BLaER1 (cell line): ENCODE results near the gene MMP2.

Source experiments
- H3K27ac ChIP-seq: shearing (Covaris generic); formaldehyde crosslinking; 2 replicates; pipeline ENCODE4 v1.8.1; 2022
- H3K27me3 ChIP-seq: shearing (Covaris generic); formaldehyde crosslinking; 2 replicates; pipeline ENCODE4 v1.8.1; 2022
- H3K36me3 ChIP-seq: shearing (Covaris generic); formaldehyde crosslinking; 2 replicates; pipeline ENCODE4 v1.8.1; 2022
- H3K4me1 ChIP-seq: shearing (Covaris generic); formaldehyde crosslinking; 2 replicates; pipeline ENCODE4 v1.8.1; 2022
- H3K4me2 ChIP-seq: shearing (Covaris generic); formaldehyde crosslinking; 2 replicates; pipeline ENCODE4 v1.8.1; 2022
- H3K4me3 ChIP-seq: shearing (Covaris generic); formaldehyde crosslinking; 2 replicates; pipeline ENCODE4 v1.8.1; 2022
- H3K9ac ChIP-seq: shearing (Covaris generic); formaldehyde crosslinking; 2 replicates; pipeline ENCODE4 v1.8.1; 2022
- H3K9me3 ChIP-seq: shearing (Covaris generic); formaldehyde crosslinking; 2 replicates; pipeline ENCODE4 v1.8.1; 2022
- H4K20me1 ChIP-seq: shearing (Covaris generic); formaldehyde crosslinking; 2 replicates; pipeline ENCODE4 v1.8.1; 2022
- Cebpa-rat ChIP-seq: shearing (Covaris generic); IDR thresholded peaks from 2 replicates; pipeline ENCODE4 v1.8.1; 2022

Gene MMP2

GRCh38 chr16:55501549-55502322, 22.7 kb downstream of the MMP2 start:
- Histone ChIP-seq H3K4me3 (no peak overlapping the region), H4K20me1 (no peaks in the 10 kb centered on the region), H3K27me3 (no peaks in the 10 kb centered on the region), H3K9me3 (no peaks in the 10 kb centered on the region), H3K4me1 (peaks cover 60% of the 10 kb centered on the region), H3K4me2 (no peak overlapping the region), H3K9ac (no peak overlapping the region), H3K36me3 (no peaks in the 10 kb centered on the region), H3K27ac (no peak overlapping the region)
- TF ChIP-seq Cebpa-rat, result no peak

- no peak for TF ChIP-seq Cebpa-rat
- Histone ChIP-seq H3K36me3 (no peaks in the 10 kb centered on the region), H3K4me3 (no peak overlapping the region), H3K27me3 (peaks cover 3% of the 10 kb centered on the region; the same call in 1 of the 2 replicates), H3K4me1 (peaks cover 48% of the 10 kb centered on the region), H4K20me1 (no peaks in the 10 kb centered on the region), H3K9me3 (no peaks in the 10 kb centered on the region), H3K4me2 (peak overlapping the region; percentile 65), H3K27ac (no peak overlapping the region), H3K9ac (peak overlapping the region; percentile 40; the same call in 1 of the 2 replicates)
Measured at GRCh38 chr16:55502801-55503366, 23.9 kb downstream of the MMP2 start.

- H3K27me3 ChIP-seq, result peaks cover 13% of the 10 kb centered on the region
- H4K20me1 ChIP-seq, result no peaks in the 10 kb centered on the region
- H3K9me3 ChIP-seq, result peaks cover 5% of the 10 kb centered on the region
- H3K4me1 ChIP-seq, result peaks cover 47% of the 10 kb centered on the region
- TF ChIP-seq Cebpa-rat, result no peak
- no peak overlapping the region for H3K9ac ChIP-seq
- H3K36me3 ChIP-seq, result no peaks in the 10 kb centered on the region
- no peak overlapping the region for H3K4me2 ChIP-seq
- no peak overlapping the region for H3K27ac ChIP-seq
- no peak overlapping the region for H3K4me3 ChIP-seq
Measured at GRCh38 chr16:55503726-55504550, 24.9 kb downstream of the MMP2 start.

- H3K9me3 ChIP-seq, result peaks cover 11% of the 10 kb centered on the region
- no peak overlapping the region for H3K4me3 ChIP-seq
- H3K36me3 ChIP-seq, result no peaks in the 10 kb centered on the region
- no peak overlapping the region for H3K9ac ChIP-seq
- no peak for TF ChIP-seq Cebpa-rat
- peaks cover 49% of the 10 kb centered on the region for H3K4me1 ChIP-seq
- H3K27me3 ChIP-seq, result peaks cover 22% of the 10 kb centered on the region
- H4K20me1 ChIP-seq, result no peaks in the 10 kb centered on the region
- H3K4me2 ChIP-seq, result peak overlapping the region; percentile 34; the same call in 1 of the 2 replicates
- no peak overlapping the region for H3K27ac ChIP-seq
Measured at GRCh38 chr16:55505333-55506015, 26.5 kb downstream of the MMP2 start.

GRCh38 chr16:55506083-55506482, 27.1 kb downstream of the MMP2 start:
- TF ChIP-seq Cebpa-rat, result no peak
- Histone ChIP-seq H3K27me3 (peaks cover 22% of the 10 kb centered on the region), H3K4me3 (no peak overlapping the region), H3K27ac (no peak overlapping the region), H3K36me3 (no peaks in the 10 kb centered on the region), H3K9ac (no peak overlapping the region), H3K4me1 (peaks cover 46% of the 10 kb centered on the region), H4K20me1 (no peaks in the 10 kb centered on the region), H3K4me2 (peak overlapping the region; percentile 34), H3K9me3 (peaks cover 11% of the 10 kb centered on the region)

- H3K9ac ChIP-seq, result no peak overlapping the region
- H3K4me3 ChIP-seq, result no peak overlapping the region
- H3K4me1 ChIP-seq, result peaks cover 46% of the 10 kb centered on the region
- no peak for TF ChIP-seq Cebpa-rat
- peak overlapping the region; percentile 34; the same call in 1 of the 2 replicates for H3K4me2 ChIP-seq
- H3K27me3 ChIP-seq, result peaks cover 22% of the 10 kb centered on the region
- no peaks in the 10 kb centered on the region for H4K20me1 ChIP-seq
- H3K27ac ChIP-seq, result no peak overlapping the region
- H3K36me3 ChIP-seq, result no peaks in the 10 kb centered on the region
- H3K9me3 ChIP-seq, result peaks cover 11% of the 10 kb centered on the region
Measured at GRCh38 chr16:55506708-55507107, 27.7 kb downstream of the MMP2 start.

GRCh38 chr16:55508271-55508921, 29.4 kb downstream of the MMP2 start:
- no peak overlapping the region for H3K27ac ChIP-seq
- no peak overlapping the region; the same call in 1 of the 2 replicates for H3K4me3 ChIP-seq
- H3K9ac ChIP-seq, result no peak overlapping the region
- peaks cover 22% of the 10 kb centered on the region for H3K27me3 ChIP-seq
- H4K20me1 ChIP-seq, result no peaks in the 10 kb centered on the region
- peaks cover 35% of the 10 kb centered on the region for H3K4me1 ChIP-seq
- H3K9me3 ChIP-seq, result peaks cover 25% of the 10 kb centered on the region
- H3K36me3 ChIP-seq, result no peaks in the 10 kb centered on the region
- no peak for TF ChIP-seq Cebpa-rat
- peak overlapping the region; percentile 60 for H3K4me2 ChIP-seq

GRCh38 chr16:55508941-55509931, 30.2 kb downstream of the MMP2 start, which contains the start of gene LPCAT2:
LPCAT2 (plus strand) TSS chr16:55509072; CDS start chr16:55509182, 110 bp downstream.
- H3K27ac ChIP-seq, result no peak within 1 kb of the TSS
- TF ChIP-seq Cebpa-rat, result no peak
- H3K4me3 ChIP-seq, result peak within 1 kb of the TSS; percentile 62
- H3K36me3 ChIP-seq, result no peaks in the 10 kb centered on the region
- H3K9ac ChIP-seq, result no peak within 1 kb of the TSS
- peaks cover 30% of the 10 kb centered on the region for H3K4me1 ChIP-seq
- H3K27me3 ChIP-seq, result peaks cover 22% of the 10 kb centered on the region
- H3K9me3 ChIP-seq, result peaks cover 32% of the 10 kb centered on the region
- peak within 1 kb of the TSS; percentile 60 for H3K4me2 ChIP-seq
- no peaks in the 10 kb centered on the region for H4K20me1 ChIP-seq
